ENCODE data around the gene HOMER1.

DNA sequence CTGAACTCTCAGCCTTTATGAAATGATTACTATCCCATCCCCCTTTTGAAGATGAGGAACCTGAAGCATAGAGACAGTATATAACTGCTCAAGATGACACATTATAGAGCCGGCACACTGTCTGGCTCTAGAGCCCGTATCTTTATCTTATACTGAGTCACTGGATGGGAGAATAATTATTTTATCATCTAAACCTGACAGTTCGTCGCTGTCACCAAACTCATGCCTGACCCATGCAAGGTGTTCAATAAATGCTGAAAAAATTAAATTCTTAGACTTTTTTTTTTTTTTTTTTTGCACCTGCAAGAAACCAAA is 38.8 kb downstream of the HOMER1 start:
- TF ChIP-seq, protein P1, sequence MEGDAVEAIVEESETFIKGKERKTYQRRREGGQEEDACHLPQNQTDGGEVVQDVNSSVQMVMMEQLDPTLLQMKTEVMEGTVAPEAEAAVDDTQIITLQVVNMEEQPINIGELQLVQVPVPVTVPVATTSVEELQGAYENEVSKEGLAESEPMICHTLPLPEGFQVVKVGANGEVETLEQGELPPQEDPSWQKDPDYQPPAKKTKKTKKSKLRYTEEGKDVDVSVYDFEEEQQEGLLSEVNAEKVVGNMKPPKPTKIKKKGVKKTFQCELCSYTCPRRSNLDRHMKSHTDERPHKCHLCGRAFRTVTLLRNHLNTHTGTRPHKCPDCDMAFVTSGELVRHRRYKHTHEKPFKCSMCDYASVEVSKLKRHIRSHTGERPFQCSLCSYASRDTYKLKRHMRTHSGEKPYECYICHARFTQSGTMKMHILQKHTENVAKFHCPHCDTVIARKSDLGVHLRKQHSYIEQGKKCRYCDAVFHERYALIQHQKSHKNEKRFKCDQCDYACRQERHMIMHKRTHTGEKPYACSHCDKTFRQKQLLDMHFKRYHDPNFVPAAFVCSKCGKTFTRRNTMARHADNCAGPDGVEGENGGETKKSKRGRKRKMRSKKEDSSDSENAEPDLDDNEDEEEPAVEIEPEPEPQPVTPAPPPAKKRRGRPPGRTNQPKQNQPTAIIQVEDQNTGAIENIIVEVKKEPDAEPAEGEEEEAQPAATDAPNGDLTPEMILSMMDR (IDR thresholded peaks at IDR 0.05) = no peak
- no peak for TF ChIP-seq POLR2AphosphoS5 (IDR thresholded peaks at IDR 0.05; ENCODE audit: insufficient read depth in 1 of 2, low read depth in 1 of 2)

Data from vagina (tissue), 2 donors.